ENCODE data around the gene CFAP74.
A peak's percentile ranks its signal among the peaks of the same experiment; 100 is the strongest.

The CFAP74 gene

DNA sequence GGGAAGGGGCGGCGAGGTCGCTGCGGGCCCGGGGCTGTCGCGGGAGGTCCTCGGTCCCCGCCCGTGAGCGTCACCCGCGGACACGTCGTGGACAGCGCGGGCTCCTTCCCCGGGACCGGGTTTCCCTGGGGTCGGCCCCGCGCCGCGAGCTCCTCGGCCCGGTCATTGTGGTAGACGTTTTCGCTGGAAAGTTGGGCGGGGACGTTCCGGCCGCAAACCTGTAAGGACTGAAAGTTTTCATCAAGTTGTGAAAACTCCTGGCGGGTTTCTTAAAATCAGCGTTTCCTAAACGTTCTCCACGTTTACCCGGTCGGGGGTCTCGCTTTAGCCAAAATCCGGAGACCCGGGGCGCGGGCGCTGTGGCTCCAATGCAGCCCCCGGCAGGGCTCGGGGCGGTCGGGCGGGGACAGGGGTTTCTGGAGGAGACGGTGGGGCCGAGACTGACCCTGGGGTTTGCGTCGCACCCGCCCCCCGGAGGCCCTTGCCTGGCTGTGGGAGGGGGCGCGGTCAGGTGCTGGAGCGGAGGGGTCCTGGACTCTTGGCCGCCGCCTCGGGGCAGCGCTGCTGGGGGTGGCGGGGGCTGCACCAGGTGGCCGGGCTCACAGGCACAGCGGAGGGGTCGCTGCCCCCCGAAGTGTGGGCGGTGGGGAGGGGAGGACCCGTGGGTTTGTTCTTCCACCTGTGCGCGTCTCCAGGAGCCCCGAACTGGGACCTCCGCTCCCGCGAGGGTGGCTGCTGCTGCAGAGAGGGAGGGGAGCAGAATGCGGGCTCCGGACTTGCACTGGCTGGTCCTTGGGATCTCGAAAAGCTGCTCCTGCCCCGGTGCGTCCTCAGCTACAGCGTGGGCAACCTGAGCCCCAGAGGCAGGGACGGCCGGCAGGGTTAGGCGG lies 47.5 kb upstream of the CFAP74 start (continued):
- TF ChIP-seq ZNF184 (tag by site-specific recombination; IDR thresholded peaks at IDR 0.05) (no peak), ZBTB20 (tag by site-specific recombination; IDR thresholded peaks at IDR 0.05) (peak; percentile 14; the same call in 1 of the 2 replicates), ZNF76 (tag by site-specific recombination; IDR thresholded peaks at IDR 0.05; ENCODE audit: borderline replicate concordance, low read depth) (peak; percentile 46; the same call in 1 of the 2 replicates), ZFHX2 (tag by site-specific recombination; conservative IDR thresholded peaks at IDR 0.05) (peak; percentile 79), ZNF19 (tag by site-specific recombination; IDR thresholded peaks at IDR 0.05; ENCODE audit: low read depth) (no peak), KLF8 (tag by site-specific recombination; IDR thresholded peaks at IDR 0.05) (peak; percentile 69; the same call in 1 of the 2 replicates), ZNF302 (tag by site-specific recombination; IDR thresholded peaks at IDR 0.05; ENCODE audit: low read depth) (no peak), KLF1 (tag by site-specific recombination; IDR thresholded peaks at IDR 0.05) (peak; percentile 42; the same call in 1 of the 2 replicates), KLF9 (tag by site-specific recombination; IDR thresholded peaks at IDR 0.05; ENCODE audit: low read depth) (peak; percentile 22), ZBTB21 (tag by site-specific recombination; IDR thresholded peaks at IDR 0.05) (no peak), ZNF214 (tag by site-specific recombination; IDR thresholded peaks at IDR 0.05; ENCODE audit: borderline replicate concordance) (no peak)
- TF ChIP-seq, protein P1, sequence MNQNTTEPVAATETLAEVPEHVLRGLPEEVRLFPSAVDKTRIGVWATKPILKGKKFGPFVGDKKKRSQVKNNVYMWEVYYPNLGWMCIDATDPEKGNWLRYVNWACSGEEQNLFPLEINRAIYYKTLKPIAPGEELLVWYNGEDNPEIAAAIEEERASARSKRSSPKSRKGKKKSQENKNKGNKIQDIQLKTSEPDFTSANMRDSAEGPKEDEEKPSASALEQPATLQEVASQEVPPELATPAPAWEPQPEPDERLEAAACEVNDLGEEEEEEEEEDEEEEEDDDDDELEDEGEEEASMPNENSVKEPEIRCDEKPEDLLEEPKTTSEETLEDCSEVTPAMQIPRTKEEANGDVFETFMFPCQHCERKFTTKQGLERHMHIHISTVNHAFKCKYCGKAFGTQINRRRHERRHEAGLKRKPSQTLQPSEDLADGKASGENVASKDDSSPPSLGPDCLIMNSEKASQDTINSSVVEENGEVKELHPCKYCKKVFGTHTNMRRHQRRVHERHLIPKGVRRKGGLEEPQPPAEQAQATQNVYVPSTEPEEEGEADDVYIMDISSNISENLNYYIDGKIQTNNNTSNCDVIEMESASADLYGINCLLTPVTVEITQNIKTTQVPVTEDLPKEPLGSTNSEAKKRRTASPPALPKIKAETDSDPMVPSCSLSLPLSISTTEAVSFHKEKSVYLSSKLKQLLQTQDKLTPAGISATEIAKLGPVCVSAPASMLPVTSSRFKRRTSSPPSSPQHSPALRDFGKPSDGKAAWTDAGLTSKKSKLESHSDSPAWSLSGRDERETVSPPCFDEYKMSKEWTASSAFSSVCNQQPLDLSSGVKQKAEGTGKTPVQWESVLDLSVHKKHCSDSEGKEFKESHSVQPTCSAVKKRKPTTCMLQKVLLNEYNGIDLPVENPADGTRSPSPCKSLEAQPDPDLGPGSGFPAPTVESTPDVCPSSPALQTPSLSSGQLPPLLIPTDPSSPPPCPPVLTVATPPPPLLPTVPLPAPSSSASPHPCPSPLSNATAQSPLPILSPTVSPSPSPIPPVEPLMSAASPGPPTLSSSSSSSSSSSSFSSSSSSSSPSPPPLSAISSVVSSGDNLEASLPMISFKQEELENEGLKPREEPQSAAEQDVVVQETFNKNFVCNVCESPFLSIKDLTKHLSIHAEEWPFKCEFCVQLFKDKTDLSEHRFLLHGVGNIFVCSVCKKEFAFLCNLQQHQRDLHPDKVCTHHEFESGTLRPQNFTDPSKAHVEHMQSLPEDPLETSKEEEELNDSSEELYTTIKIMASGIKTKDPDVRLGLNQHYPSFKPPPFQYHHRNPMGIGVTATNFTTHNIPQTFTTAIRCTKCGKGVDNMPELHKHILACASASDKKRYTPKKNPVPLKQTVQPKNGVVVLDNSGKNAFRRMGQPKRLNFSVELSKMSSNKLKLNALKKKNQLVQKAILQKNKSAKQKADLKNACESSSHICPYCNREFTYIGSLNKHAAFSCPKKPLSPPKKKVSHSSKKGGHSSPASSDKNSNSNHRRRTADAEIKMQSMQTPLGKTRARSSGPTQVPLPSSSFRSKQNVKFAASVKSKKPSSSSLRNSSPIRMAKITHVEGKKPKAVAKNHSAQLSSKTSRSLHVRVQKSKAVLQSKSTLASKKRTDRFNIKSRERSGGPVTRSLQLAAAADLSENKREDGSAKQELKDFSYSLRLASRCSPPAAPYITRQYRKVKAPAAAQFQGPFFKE (tag by site-specific recombination; IDR thresholded peaks at IDR 0.05; ENCODE audit: borderline replicate concordance), result peak; percentile 50; the same call in 1 of the 2 replicates
- TF ChIP-seq, protein P2, sequence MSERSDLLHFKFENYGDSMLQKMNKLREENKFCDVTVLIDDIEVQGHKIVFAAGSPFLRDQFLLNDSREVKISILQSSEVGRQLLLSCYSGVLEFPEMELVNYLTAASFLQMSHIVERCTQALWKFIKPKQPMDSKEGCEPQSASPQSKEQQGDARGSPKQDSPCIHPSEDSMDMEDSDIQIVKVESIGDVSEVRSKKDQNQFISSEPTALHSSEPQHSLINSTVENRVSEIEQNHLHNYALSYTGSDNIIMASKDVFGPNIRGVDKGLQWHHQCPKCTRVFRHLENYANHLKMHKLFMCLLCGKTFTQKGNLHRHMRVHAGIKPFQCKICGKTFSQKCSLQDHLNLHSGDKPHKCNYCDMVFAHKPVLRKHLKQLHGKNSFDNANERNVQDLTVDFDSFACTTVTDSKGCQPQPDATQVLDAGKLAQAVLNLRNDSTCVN (tag by site-specific recombination; optimal IDR thresholded peaks at IDR 0.05), result peak; percentile 87

- ChIA-PET POLR2A (no interaction called here), CTCF (interaction anchor here (1.2 to 1.8 kb wide), 2 partner anchors 9 to 106 kb away, joined by 3 to 6 read pairs; no protein-coding TSS in a partner anchor)
- Histone ChIP-seq H3K4me1 (ENCODE audit: control insufficient read depth, insufficient read depth, low read length) (no peaks in the 10 kb centered on the region; the same call in 1 of the 2 replicates), H3K27ac (ENCODE audit: extremely low read depth, low read depth, low read length) (peak overlapping the region; percentile 56; the same call in 1 of the 2 replicates), H3K9me3 (ENCODE audit: control insufficient read depth, insufficient read depth, low read depth, low read length) (no peaks in the 10 kb centered on the region), H3K4me3 (ENCODE audit: low read depth, low read length) (peak overlapping the region; percentile 75), H3K36me3 (ENCODE audit: control insufficient read depth in 2 of 2, insufficient read depth in 1 of 2, low read length in 2 of 2) (peaks cover 0 to 3% of the 10 kb centered on the region in 2 experiments; a peak in 1 of 3 replicates)
- TF ChIP-seq ZNF521 (tag by site-specific recombination; IDR thresholded peaks at IDR 0.05), result no peak
- peak; percentile 65; the same call in 1 of the 2 replicates for TF ChIP-seq KLF17 (tag by site-specific recombination; IDR thresholded peaks at IDR 0.05)
- TF ChIP-seq GLIS2 (tag by site-specific recombination; IDR thresholded peaks at IDR 0.05), result peak; percentile 30; the same call in 1 of the 2 replicates
- no peak for TF ChIP-seq ZBTB7A (tag by site-specific recombination; IDR thresholded peaks at IDR 0.05; ENCODE audit: low read depth)
- TF ChIP-seq ZNF600 (tag by site-specific recombination; IDR thresholded peaks at IDR 0.05), result no peak
- no peak for TF ChIP-seq ZNF146 (tag by site-specific recombination; IDR thresholded peaks at IDR 0.05)
- 0 out of 2 replicates have a peak, but pooled peaks have one; percentile 33 for TF ChIP-seq ZSCAN30 (tag by site-specific recombination; IDR thresholded peaks at IDR 0.05)
- no peak for TF ChIP-seq ZNF514 (tag by site-specific recombination; IDR thresholded peaks at IDR 0.05)
- no peak for TF ChIP-seq ZNF777 (tag by site-specific recombination; IDR thresholded peaks at IDR 0.05; ENCODE audit: borderline replicate concordance)
- TF ChIP-seq SALL2 (tag by site-specific recombination; IDR thresholded peaks at IDR 0.05; ENCODE audit: borderline replicate concordance), result no peak
- peak; percentile 31; the same call in 1 of the 2 replicates for TF ChIP-seq ZNF610 (tag by site-specific recombination; IDR thresholded peaks at IDR 0.05; ENCODE audit: borderline replicate concordance)
- TF ChIP-seq YY1 (tag by site-specific recombination; IDR thresholded peaks at IDR 0.05), result peak; percentile 63; the same call in 1 of the 2 replicates
- peak; percentile 91 for TF ChIP-seq ZNF398 (tag by site-specific recombination; IDR thresholded peaks at IDR 0.05)
Measured at GRCh38 chr1:2050461-2050792, 46.8 kb upstream of the CFAP74 start.
